DOHH2 (cell line): ENCODE results near the gene TIPIN.
A peak's percentile ranks its signal among the peaks of the same experiment; 100 is the strongest.

Source experiments
- H3F3A ChIP-seq: fragments of 200-600 bp; sonication (generic), shearing (Covaris generic); 2 replicates; pipeline ENCODE4 v1.6.0; 2016; ENCODE audit warnings: antibody characterized with exemption, mild to moderate bottlenecking; ENCODE audit not compliant: control insufficient read depth, insufficient read depth
- H3K27ac ChIP-seq: fragments of 200-600 bp; sonication (generic); 2 replicates; pipeline ENCODE4 v1.5.1; 2014; ENCODE audit warnings: low read depth, mild to moderate bottlenecking, low read length, moderate library complexity
- H3K27me3 ChIP-seq: fragments of 200-600 bp; sonication (generic); 2 replicates; pipeline ENCODE4 v1.6.1; 2014; ENCODE audit warnings: mild to moderate bottlenecking, low read length, mixed read lengths; ENCODE audit not compliant: control insufficient read depth
- H3K36me3 ChIP-seq: fragments of 200-600 bp; sonication (generic); 2 replicates; pipeline ENCODE4 v1.6.1; 2014; ENCODE audit warnings: mild to moderate bottlenecking, low read length, moderate library complexity, mixed read lengths; ENCODE audit not compliant: control insufficient read depth
- H3K4me1 ChIP-seq: fragments of 200-600 bp; sonication (generic); 2 replicates; pipeline ENCODE4 v1.6.1; 2014; ENCODE audit warnings: mild to moderate bottlenecking, low read length, mixed read lengths; ENCODE audit not compliant: control insufficient read depth
- H3K4me2 ChIP-seq: fragments of 200-600 bp; sonication (generic); 2 replicates; pipeline ENCODE4 v1.6.0; 2014; ENCODE audit warnings: mild to moderate bottlenecking, low read length, moderate library complexity
- H3K4me3 ChIP-seq: fragments of 200-600 bp; sonication (generic); 2 replicates; pipeline ENCODE4 v1.5.1; 2014; ENCODE audit warnings: mild to moderate bottlenecking, low read length, mixed read lengths
- H3K79me2 ChIP-seq: fragments of 200-600 bp; sonication (generic); 2 replicates; pipeline ENCODE4 v1.6.1; 2014; ENCODE audit warnings: mild to moderate bottlenecking, low read length, mixed read lengths; ENCODE audit not compliant: control insufficient read depth
- H3K9me2 ChIP-seq: fragments of 200-600 bp; sonication (generic); replicated peaks from 2 replicates; pipeline ENCODE4 v1.6.1; 2014; ENCODE audit warnings: mild to moderate bottlenecking, low read length, mixed read lengths; ENCODE audit not compliant: control insufficient read depth
- H3K9me3 ChIP-seq: fragments of 200-600 bp; sonication (generic); 2 replicates; pipeline ENCODE4 v1.6.1; 2014; ENCODE audit warnings: antibody characterized with exemption, low read length, mixed read lengths; ENCODE audit not compliant: control insufficient read depth, insufficient read depth
- H4K20me1 ChIP-seq: fragments of 200-600 bp; sonication (generic); 2 replicates; pipeline ENCODE4 v1.6.0; 2014; ENCODE audit warnings: low read depth, mild to moderate bottlenecking, antibody characterized with exemption, low read length, moderate library complexity; ENCODE audit not compliant: control insufficient read depth, insufficient read depth
- EZH2phosphoT487 ChIP-seq: fragments of 200-600 bp; sonication (generic); IDR thresholded peaks from 2 replicates; pipeline ENCODE4 v1.6.1; 2017; ENCODE audit warnings: borderline replicate concordance, mild to moderate bottlenecking, antibody characterized with exemption, low read length, moderate library complexity, mixed read lengths
- TF ChIP-seq, protein P1 (sequence below): fragments of 200-600 bp; sonication (generic); IDR thresholded peaks from one replicate; pipeline ENCODE4 v1.5.1; 2014; ENCODE audit warnings: antibody characterized with exemption, mild to moderate bottlenecking, low read depth, low read length; ENCODE audit not compliant: poor library complexity, severe bottlenecking

The TIPIN gene

DNA sequence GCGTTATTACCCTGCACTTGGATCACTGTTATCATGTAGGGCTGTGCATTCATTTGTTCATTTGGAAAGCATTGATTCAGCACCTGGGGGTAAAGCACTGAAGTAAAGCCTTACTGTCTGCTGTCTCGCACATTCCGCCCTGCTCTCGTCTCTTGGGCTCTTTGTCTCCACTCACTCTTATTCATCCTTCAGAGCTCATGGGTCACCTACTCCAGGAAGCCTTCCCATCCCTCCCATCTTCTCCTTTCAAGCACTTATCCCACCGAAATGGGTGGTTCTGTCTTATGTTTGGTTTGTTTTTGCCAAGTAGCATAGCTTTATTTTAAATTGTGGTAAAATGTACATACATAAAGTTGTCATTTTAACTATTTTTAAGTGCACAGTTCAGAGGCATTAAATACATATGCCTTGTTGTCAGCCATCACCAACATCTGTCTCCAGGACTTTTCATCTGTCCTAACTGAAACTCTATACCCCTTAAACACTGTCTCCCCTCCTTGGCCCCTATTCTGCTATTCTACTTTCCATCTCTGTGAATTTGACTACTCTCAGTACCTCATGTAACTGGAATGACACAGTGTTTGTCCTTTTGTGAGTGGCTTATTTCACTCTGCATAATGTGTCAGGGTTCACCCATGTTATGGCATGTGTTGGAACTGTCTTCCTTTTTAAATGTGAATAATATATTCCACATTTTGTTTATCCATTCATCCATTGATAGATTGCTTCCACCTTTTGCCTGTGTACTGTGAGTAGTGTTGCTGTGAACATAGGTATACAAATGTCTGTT lies 53.8 kb downstream of the TIPIN start:
- Histone ChIP-seq H3K36me3 (peaks cover 50% of the 10 kb centered on the region), H3K9me3 (no peaks in the 10 kb centered on the region), H3K27me3 (no peaks in the 10 kb centered on the region), H3K4me3 (no peak overlapping the region), H3K4me2 (no peak overlapping the region), H3K9me2 (no peaks in the 10 kb centered on the region), H3K27ac (no peak overlapping the region), H3K4me1 (no peaks in the 10 kb centered on the region), H3F3A (peaks cover 7% of the 10 kb centered on the region; the same call in 1 of the 2 replicates), H3K79me2 (peaks cover 8% of the 10 kb centered on the region), H4K20me1 (no peaks in the 10 kb centered on the region)
- TF ChIP-seq, protein P1, sequence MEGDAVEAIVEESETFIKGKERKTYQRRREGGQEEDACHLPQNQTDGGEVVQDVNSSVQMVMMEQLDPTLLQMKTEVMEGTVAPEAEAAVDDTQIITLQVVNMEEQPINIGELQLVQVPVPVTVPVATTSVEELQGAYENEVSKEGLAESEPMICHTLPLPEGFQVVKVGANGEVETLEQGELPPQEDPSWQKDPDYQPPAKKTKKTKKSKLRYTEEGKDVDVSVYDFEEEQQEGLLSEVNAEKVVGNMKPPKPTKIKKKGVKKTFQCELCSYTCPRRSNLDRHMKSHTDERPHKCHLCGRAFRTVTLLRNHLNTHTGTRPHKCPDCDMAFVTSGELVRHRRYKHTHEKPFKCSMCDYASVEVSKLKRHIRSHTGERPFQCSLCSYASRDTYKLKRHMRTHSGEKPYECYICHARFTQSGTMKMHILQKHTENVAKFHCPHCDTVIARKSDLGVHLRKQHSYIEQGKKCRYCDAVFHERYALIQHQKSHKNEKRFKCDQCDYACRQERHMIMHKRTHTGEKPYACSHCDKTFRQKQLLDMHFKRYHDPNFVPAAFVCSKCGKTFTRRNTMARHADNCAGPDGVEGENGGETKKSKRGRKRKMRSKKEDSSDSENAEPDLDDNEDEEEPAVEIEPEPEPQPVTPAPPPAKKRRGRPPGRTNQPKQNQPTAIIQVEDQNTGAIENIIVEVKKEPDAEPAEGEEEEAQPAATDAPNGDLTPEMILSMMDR: no peak
- TF ChIP-seq EZH2phosphoT487: no peak

DNA sequence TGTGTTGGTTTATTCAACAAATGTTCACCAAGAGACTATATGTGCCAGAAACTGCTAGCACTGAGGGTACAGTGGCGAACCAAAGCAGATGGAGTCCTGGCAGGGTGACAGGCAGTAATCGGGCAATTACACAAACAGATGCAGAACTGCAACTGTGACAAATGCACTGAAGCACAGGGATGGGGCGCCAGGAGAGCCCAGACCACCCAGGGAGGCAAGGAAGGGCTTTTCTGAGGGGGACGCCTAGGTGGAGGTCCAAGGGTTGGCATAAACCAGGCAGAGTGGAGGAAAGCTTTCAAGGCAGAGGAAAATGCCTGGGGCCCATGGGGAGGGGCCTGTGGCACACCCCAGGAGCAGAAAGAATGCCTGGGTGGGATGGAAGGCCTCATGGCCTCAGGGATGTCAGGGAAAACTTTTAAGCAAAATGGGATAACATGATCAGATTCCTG lies 57.7 kb downstream of the TIPIN start:
- H3K4me2 ChIP-seq: no peak overlapping the region
- H3K4me1 ChIP-seq: peaks cover 30% of the 10 kb centered on the region
- H3F3A ChIP-seq: peaks cover 17% of the 10 kb centered on the region
- TF ChIP-seq, protein P1: no peak
- TF ChIP-seq EZH2phosphoT487: no peak
- peaks cover 64% of the 10 kb centered on the region for H3K36me3 ChIP-seq
- H3K27me3 ChIP-seq: no peaks in the 10 kb centered on the region
- no peak overlapping the region for H3K4me3 ChIP-seq
- H3K27ac ChIP-seq: no peak overlapping the region
- H3K9me3 ChIP-seq: no peaks in the 10 kb centered on the region
- H3K9me2 ChIP-seq: no peaks in the 10 kb centered on the region
- H3K79me2 ChIP-seq: peaks cover 45% of the 10 kb centered on the region
- no peaks in the 10 kb centered on the region for H4K20me1 ChIP-seq

DNA sequence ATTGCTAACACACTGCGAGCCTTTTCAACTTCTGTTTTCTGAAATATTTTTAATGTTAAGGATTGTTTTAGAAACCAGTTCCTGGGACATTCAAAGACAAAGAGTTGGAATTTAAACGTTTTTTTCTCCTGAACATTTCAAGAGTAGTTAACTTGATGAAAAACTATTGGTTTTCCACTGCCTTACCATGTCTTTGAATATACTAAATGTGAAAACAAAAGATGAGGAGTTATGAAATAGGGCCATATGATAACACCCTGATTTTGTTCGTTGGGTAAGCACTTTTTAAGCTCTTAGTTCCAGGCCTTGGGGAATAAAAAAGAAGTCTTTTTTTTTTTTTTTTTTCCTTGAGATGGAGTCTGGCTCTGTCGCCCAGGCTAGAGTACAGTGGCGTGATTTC lies 60.3 kb downstream of the TIPIN start:
- no peak for TF ChIP-seq EZH2phosphoT487
- TF ChIP-seq, protein P1: no peak
- H3K36me3 ChIP-seq: peaks cover 59% of the 10 kb centered on the region
- H3F3A ChIP-seq: peaks cover 16% of the 10 kb centered on the region
- peaks cover 66% of the 10 kb centered on the region for H3K79me2 ChIP-seq
- H3K27ac ChIP-seq: peak overlapping the region; percentile 92
- peak overlapping the region; percentile 98 for H3K4me2 ChIP-seq
- H3K4me1 ChIP-seq: peaks cover 45% of the 10 kb centered on the region
- H3K4me3 ChIP-seq: peak overlapping the region; percentile 88
- no peaks in the 10 kb centered on the region for H3K9me3 ChIP-seq
- no peaks in the 10 kb centered on the region for H4K20me1 ChIP-seq
- H3K27me3 ChIP-seq: no peaks in the 10 kb centered on the region
- no peaks in the 10 kb centered on the region for H3K9me2 ChIP-seq
